K562 (cell line): ENCODE measurements around the gene DYNC1H1. TPM values are rescaled to one million over a fixed set of nuclear protein-coding genes. Genes with fewer than 3 reads are reported as not detected.

ENCODE experiments used
- CTCF ChIP-seq, 3 experiments: IDR thresholded peaks in 2 of 3; conservative IDR thresholded peaks in 1 of 3; 2 replicates each; pipeline ENCODE4 v1.5.1; 2011 to 2012; ENCODE audit warnings: low read length in 3 of 3, mild to moderate bottlenecking in 3 of 3, control low read depth in 2 of 3, improper control_type of control experiment in 1 of 3, inconsistent platforms in 1 of 3, low read depth in 1 of 3, mixed read lengths in 1 of 3, moderate library complexity in 1 of 3; ENCODE audit not compliant: insufficient read depth in 2 of 3
- CTCFL ChIP-seq: IDR thresholded peaks from 2 replicates; pipeline ENCODE4 v1.6.1; 2011; ENCODE audit warnings: borderline replicate concordance, low read depth, mild to moderate bottlenecking, moderate library complexity, low read length; ENCODE audit not compliant: insufficient read depth, poor library complexity, severe bottlenecking
- DLX4 ChIP-seq: fragments of 250-450 bp; sonication (Bioruptor Pico); IDR thresholded peaks from 2 replicates; pipeline ENCODE4 v1.6.1; 2021; ENCODE audit warnings: mild to moderate bottlenecking
- ELF2 ChIP-seq: fragments of 250-450 bp; sonication (Bioruptor Pico); IDR thresholded peaks from 2 replicates; pipeline ENCODE4 v1.5.0; 2021; ENCODE audit warnings: mild to moderate bottlenecking
- HINFP ChIP-seq: fragments of 450-650 bp; conservative IDR thresholded peaks from 2 replicates; pipeline ENCODE4 v1.6.1; 2016; ENCODE audit warnings: missing genetic modification characterization, low read depth, mild to moderate bottlenecking, control low read depth, missing compliant biosample characterization
- HNRNPK ChIP-seq: fragments of 200-400 bp; formaldehyde crosslinking; IDR thresholded peaks from one replicate; pipeline ENCODE4 v1.6.1; 2018; ENCODE audit warnings: mild to moderate bottlenecking, low read depth, low read length; ENCODE audit not compliant: poor library complexity, severe bottlenecking
- MITF ChIP-seq: IDR thresholded peaks from 2 replicates; pipeline ENCODE4 v1.6.1; 2014; ENCODE audit warnings: antibody characterized with exemption
- SAFB ChIP-seq: fragments of 200-400 bp; formaldehyde crosslinking; IDR thresholded peaks from 2 replicates; pipeline ENCODE4 v1.6.1; 2017; ENCODE audit warnings: low read depth, low read length, borderline replicate concordance
- SRSF9 ChIP-seq: fragments of 200-400 bp; formaldehyde crosslinking; IDR thresholded peaks from 2 replicates; pipeline ENCODE4 v1.6.1; 2017; ENCODE audit warnings: low read depth, low read length, borderline replicate concordance
- TAL1 ChIP-seq: fragments of 450-650 bp; IDR thresholded peaks from 2 replicates; pipeline ENCODE4 v1.6.1; 2016; ENCODE audit warnings: mild to moderate bottlenecking
- TCF7 ChIP-seq: sonication (generic); IDR thresholded peaks from 2 replicates; pipeline ENCODE4 v1.6.1; 2016; ENCODE audit warnings: antibody characterized with exemption, borderline replicate concordance
- ZNF274 ChIP-seq: IDR thresholded peaks from 2 replicates; pipeline ENCODE4 v1.6.1; 2011; ENCODE audit warnings: low read depth, mild to moderate bottlenecking, low read length, moderate library complexity, borderline replicate concordance
- polyA plus RNA-seq, 8 experiments: library from polyadenylated mRNA; depleted of rRNA in 4 of 8; stranded (reverse) in 5 of 8; unstranded in 3 of 8; fragments of >200 nt; fragmentation: Nextera tagmentation in 2 of 8; fragmentation: Illumina TruSeq in 1 of 8; extraction: Ambion mirVana in 2 of 8; extraction: Trizol in 1 of 8; gene quantifications; 2 replicates each; pipeline versions ENCODE4 v1.2.1 to v1.2.3, GENCODE V29; 2011 to 2014; ENCODE audit warnings: inconsistent platforms in 1 of 8, missing spikeins in 1 of 8
- total RNA-seq, 7 experiments: library from RNA; depleted of rRNA in 6 of 7; stranded (reverse); fragments of >200 nt in 6 of 7; fragmentation: Illumina TruSeq in 2 of 7; extraction: Trizol in 2 of 7; gene quantifications; 2 replicates each; pipeline versions ENCODE4 v1.2.1 to v1.2.3, GENCODE V29; 2011 to 2021; ENCODE audit warnings: low replicate concordance in 1 of 7

Gene DYNC1H1
- total and polyA plus RNA-seq, 9 of the 15 experiments (the other 6 are each of a cell fraction or from before 2014, with no cell fraction given) = 31.9 to 335 (median 115) TPM

- no peak for TF ChIP-seq SAFB
- peak; percentile 84 to 96 (median 85) for TF ChIP-seq CTCF (IDR thresholded peaks at IDR 0.05 in 2 of 3, conservative IDR thresholded peaks at IDR 0.05 in 1 of 3; ENCODE audit: insufficient read depth in 2 of 3, low read depth in 1 of 3, low read length in 3 of 3)
- TF ChIP-seq MITF = no peak
- TF ChIP-seq TAL1 = no peak
- no peak for TF ChIP-seq HNRNPK
- no peak for TF ChIP-seq DLX4
- no peak for TF ChIP-seq TCF7
- no peak for TF ChIP-seq SRSF9
- no peak for TF ChIP-seq HINFP
- TF ChIP-seq ELF2 (CRISPR knock-in tag) = no peak
- TF ChIP-seq ZNF274 = no peak
- TF ChIP-seq CTCFL = no peak
Observed at GRCh38 chr14:101961011-101961721, 3.2 kb upstream of the DYNC1H1 start (continued).
